Measurements from ENCODE around the gene PHF24.

The PHF24 gene

DNA sequence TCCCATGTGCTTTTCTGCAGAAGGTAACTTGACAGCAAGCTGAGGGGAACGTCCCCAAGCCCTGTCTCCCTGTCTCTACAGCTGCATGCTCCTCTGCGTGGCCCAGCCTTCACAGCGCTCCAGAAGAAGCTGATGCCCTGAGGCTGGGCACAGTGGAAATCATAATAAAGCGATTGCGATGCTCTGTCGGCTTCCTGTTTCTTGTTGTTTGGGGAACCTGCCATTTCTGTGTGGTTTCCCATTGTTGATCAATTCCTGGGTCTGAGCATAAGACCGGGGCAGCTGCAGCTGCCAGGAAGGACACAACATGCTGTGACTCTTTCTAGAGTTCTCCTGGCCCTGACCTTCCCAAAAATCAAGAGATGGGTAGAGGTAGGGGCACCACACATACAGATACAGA, 24.3 kb downstream of the PHF24 start:
- no peak overlapping the region for H3K4me3 ChIP-seq (replicated peaks; ENCODE audit: low read depth, low read length)
- TF ChIP-seq CTCF (IDR thresholded peaks at IDR 0.05; ENCODE audit: low read depth, low read length, missing control alignments) = no peak
- no peak for DNase-seq (ENCODE audit: extremely low read depth, low read depth)

GRCh38 chr9:34983209-34983608, 25.1 kb downstream of the PHF24 start:
- TF ChIP-seq CTCF (IDR thresholded peaks at IDR 0.05; ENCODE audit: low read depth, low read length, missing control alignments) = no peak
- no peak for DNase-seq (ENCODE audit: extremely low read depth, low read depth)

GRCh38 chr9:34984049-34984448, 26.0 kb downstream of the PHF24 start:
- no peak overlapping the region for H3K4me3 ChIP-seq (replicated peaks; ENCODE audit: low read depth, low read length)
- no peak for TF ChIP-seq CTCF (IDR thresholded peaks at IDR 0.05; ENCODE audit: low read depth, low read length, missing control alignments)
- DNase-seq (ENCODE audit: extremely low read depth, low read depth) = no peak

More at GRCh38 chr9:34983209-34983608, 25.1 kb downstream of the PHF24 start:
- H3K4me3 ChIP-seq (replicated peaks; ENCODE audit: low read depth, low read length) = no peak overlapping the region

GRCh38 chr9:34985311-34985899, 27.3 kb downstream of the PHF24 start:
- peak; percentile 50 for DNase-seq (ENCODE audit: extremely low read depth, low read depth)
- peak; percentile 87 for TF ChIP-seq CTCF (IDR thresholded peaks at IDR 0.05; ENCODE audit: low read depth, low read length, missing control alignments)
- H3K4me3 ChIP-seq (replicated peaks; ENCODE audit: low read depth, low read length) = no peak overlapping the region

GRCh38 chr9:34986540-34987047, 28.5 kb downstream of the PHF24 start:
- DNase-seq (ENCODE audit: extremely low read depth, low read depth) = no peak
- no peak for TF ChIP-seq CTCF (IDR thresholded peaks at IDR 0.05; ENCODE audit: low read depth, low read length, missing control alignments)
- no peak overlapping the region for H3K4me3 ChIP-seq (replicated peaks; ENCODE audit: low read depth, low read length)

GRCh38 chr9:34987160-34987901, 29.2 kb downstream of the PHF24 start:
- DNase-seq (ENCODE audit: extremely low read depth, low read depth) = no peak
- no peak for TF ChIP-seq CTCF (IDR thresholded peaks at IDR 0.05; ENCODE audit: low read depth, low read length, missing control alignments)
- no peak overlapping the region for H3K4me3 ChIP-seq (replicated peaks; ENCODE audit: low read depth, low read length)
